NCI-H2029 (cell line): ENCODE data around the gene LRRC4C.

Source experiments
- DNase-seq: peaks from one replicate; lab custom pipeline; 2025; lab: John Stamatoyannopoulos, UW

The LRRC4C gene

DNA sequence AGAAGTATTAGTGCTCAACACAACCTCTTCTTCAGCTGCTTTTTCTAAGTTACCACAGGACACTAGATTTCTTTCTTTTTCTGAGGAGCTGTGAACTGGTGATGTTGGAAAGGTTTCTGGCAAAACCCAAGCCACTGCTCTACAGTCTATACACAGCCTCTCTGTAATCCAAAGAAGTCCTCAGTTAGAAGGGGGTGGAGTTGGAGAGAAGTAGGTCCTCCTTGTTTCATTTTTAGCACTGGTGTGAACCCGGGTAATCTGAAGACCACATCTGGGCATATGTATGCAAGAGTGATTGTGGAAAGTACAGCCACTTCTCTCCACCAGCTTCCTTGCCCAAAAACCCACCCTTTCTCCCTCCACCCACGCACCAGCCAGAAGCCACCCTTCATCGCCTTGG is 1168.1 kb downstream of the LRRC4C start:
- DNase-seq = no peak

DNA sequence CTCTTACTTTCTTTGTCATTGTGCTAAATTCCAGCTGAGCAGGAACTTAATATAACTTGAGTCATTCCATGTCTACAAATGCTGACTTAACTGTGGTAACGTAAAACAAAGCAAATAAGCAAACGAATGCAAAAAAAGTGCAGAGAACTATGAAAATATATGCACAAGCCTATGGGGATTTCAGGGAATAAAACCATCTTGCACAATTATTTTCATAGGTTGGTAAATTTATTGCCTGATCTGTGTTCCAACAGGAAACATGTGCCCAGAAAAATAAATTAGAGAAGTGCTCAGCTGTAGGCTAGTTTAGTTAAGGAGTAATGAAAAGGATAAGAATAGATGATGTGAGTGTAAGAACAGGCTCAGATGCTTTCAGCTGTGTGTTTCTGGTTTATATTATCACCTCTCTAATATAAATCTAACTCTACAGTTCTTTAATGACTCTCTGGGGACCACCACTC is 1169.3 kb downstream of the LRRC4C start:
- no peak for DNase-seq

DNA sequence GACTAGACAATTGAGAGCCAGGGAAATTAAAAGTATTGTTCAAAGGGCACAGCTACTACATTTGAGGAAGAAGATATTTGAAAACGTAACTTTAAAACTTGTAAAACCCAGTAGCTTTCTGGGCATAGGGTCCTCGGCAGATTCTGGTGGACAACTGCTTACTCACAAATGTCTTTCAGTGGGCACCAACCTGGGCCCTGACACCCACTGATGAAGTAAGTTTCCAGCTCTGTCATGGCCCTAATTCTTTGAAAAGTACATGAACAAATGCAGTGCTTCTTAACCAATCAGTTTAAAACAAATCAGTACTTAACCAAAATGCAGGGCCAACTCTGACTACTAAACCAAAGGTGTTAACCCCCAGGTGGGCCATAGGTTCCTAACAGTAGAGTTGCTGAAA is 1170.1 kb downstream of the LRRC4C start:
- DNase-seq = no peak

DNA sequence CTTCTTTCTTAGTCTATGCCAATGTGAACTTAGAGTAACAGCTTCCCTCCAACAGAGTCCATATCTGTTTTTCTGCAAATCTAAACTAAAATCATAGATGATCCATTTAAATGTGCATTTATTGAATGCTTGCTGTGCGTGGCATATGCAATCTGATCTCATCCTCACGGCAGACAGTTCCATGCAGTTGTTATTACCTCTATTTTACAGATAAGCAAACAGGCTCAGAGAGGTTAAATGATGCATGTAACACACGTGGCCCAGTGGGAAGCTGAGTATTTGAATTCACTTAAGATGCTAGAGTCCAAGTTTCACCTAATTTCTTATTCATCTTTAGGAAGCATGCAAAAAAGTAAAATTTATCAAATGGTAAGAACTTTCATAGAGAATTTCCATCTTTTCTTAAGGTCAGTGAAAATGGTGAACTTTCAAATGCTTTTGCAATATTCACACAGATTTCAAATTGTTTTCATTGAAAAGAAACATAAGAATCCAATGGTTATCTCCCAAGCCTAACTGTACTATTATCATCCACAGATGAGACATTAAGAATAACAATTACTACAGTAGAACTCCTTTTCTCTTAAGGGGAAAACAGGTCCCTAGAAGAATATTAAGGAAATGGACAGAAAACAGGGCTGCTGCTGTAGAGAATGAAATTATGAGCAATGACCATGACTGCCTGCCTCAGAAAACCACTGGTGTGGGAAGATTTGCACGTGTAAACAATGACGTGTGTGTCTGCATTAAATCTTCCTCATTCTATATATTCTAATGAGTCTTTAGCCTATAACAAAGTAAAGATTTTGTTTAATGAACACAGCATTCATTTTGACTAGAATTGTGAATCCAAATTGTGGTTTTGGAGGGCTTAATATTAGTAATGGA is 1171.3 kb downstream of the LRRC4C start:
- DNase-seq = no peak

DNA sequence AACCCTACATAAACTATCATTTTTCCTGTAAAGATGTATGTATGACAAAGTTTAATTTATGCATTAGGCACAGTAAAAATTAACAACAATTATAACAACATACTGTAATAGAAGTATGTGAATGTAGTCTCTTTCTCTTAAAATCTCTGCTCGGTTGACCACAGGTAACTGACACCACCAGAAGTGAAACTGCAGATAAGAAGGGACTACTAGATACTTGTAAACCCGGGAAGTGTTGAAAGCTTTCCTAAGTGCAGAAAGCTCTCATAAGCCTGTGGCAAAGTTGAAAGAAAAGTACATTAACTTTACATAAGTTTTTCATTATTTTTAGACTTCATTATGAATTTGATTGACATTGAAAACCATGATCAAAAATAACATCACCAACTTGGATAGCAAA is 1173.3 kb downstream of the LRRC4C start:
- DNase-seq = no peak

DNA sequence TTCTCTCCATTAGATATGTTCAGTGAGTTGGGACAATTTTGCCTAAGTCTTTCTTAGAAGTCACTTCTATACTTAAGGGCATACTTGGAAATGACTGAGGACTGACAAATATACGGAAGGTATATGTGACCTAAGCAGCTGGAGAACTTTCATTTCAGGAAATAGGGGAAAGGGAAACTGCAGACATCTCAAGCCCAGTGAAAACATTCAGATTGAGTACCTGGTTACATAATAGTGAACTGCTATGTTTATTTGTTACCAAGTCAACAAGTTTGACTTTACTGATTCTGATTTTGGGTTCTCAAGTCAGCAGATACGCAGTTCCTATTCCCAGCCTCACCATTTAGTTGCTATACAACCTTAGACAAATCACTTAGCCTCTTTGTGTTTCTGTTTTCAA is 1173.9 kb downstream of the LRRC4C start:
- no peak for DNase-seq

DNA sequence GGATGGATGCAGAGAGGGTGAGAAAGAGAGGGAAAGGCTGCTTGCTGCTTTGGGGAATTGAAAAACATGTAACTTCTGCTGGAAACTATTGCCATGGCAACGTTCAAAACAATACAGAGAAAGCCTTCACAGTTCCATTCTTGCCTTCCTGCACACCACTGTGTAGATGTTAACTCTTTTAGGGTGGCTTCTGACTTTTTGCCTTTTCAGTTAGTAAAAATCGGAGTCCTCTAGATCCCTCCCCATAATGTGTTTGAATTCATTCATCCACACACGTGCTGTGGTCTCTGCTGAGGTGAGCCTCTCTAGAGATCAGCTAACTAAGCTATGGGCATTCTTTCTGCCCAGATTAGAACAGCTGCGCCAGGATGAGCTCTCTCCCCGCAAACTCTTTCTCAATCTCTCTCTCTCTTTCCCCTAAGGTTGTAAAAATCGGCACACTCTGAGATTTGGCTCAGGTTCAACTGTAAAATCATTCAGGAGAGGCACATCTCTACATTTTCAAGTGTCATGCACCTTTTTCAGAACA is 1178.3 kb downstream of the LRRC4C start:
- DNase-seq = no peak

DNA sequence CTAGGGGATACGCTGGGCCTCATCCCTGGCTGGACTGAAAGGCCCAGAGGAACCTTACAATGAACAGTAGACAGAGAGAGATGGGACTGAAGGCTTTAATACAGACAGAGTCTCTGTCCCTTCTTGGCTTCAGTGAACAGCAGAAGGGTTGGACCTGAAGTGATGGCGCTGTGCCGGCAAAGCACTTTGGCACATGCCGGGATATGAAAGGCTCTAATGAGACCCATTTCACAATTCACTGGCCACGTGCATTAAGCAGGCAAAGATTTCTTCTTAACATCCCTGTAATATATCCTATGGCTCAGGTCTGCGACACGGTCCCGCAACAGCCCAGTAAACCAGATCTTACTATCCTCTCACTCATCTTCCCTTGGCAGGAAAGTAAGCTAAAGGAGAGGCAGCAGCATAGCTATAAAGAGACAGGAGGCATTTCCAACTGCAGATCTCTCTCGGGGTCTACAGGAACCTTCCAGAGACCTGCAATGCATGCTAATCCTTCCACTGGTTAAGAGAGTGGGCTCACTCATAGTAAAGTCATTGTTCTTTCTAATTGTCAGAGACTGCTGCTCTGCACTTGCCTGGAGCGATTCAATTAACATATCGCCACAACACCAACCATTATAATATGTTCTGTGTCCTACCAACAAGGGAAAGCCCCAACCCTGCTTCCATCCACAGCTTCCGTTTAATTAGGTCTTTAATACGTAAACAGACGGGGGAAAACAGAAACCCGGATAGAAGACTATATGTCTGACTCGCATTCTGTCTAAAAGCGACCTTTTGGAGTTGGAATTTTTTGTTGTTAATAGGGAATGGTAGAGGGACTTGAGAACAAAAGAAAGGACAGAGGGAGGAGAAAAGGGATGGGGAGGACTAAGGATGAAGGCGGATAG is 1179.0 kb downstream of the LRRC4C start:
- DNase-seq = no peak

DNA sequence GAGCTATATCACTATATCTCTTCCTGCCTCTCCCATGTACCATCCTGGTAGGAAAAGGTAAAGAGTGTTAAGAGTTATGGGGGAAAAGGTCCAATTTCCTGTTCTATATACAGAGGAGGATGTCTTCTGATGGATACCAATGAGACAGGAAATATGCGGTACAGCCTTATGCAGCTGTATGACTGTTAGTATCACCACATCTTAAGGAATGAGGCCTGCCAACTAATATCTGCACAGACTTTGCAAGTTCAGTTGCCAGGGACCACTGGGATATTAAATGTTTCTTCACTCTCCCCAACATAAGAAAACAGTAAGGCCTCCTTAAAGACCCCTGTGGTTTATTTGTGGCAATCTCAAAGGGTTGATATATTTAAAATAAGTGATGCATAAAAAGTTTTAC is 1182.5 kb downstream of the LRRC4C start:
- DNase-seq = no peak

DNA sequence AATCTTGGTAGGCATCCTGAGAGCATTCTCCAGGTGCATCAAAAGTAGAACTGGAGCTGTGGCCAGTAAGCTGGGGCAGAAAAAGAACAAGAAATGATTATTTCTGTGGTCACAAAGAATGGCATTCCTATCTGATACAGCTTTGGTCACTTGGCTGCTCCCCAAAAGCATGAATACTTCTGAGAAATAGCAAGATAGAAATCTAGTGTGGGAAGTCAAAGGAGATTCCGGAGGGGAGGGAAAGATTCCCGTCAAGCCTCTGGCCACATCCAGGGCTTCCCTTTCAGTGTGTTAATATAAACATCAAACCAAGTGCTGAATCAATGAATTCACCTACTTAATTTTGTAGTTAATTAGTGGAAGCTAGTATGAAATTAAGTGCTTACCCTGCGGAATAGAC is 1185.4 kb downstream of the LRRC4C start:
- DNase-seq = no peak

DNA sequence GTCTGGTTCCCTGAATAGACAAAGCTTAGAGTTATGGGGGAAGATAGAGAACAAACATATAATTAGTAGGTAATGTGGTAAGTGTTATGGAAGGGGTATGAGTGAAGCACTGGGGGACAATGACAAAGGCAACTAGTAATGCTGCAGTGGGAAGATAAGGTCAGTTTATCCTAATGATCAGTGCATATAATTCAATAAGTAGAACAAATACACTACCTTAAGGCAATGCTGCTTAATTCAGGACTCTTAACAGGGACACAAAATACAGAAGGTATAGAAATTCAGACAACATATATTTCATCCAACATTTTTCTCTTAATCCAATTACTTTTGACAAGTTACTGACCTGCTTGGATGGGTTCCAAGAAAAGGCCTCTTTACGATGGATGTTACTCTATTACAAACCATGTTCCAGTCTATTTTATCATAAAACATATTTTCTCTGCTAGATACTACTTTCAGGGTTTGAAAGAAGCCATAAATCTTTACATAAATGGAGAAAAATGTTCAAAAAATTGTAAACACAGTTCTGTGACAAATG is 1186.2 kb downstream of the LRRC4C start:
- no peak for DNase-seq

DNA sequence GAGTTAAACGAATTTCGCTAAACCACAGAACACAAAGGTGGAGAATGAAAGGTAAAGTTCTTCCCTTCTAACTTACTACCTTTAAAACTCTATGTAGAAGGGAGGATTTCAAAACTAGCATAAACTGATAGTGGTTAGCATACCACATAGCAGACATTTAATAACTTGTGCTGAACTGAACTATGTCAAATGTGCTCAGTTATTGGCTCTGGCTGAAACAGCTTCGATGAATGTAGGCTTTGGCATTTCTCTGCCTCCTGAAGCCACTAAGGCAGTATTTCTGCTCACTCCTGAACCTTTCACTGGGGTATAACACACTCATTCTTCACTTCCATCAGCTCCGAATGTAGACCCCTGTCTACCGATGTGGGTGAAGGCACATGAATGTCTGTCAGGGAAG is 1188.1 kb downstream of the LRRC4C start:
- DNase-seq = no peak

DNA sequence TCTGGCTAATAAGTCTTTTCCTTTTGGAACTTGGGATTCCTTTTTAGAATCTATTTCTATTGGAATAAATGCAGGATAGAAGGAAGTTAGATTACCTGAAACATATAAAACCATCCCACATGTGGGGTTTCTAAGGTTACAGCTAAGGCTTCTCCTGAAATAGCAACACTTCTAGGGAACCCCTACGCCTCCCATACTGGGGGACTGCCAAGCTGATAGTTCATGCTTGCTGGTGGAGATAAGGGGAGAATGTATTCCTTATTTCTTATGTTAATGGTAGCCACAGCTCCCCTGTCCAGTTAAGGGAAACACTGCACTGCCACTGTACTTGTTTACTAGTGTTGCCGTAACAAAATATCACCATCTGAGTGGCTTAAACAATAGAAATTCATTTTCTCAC is 1189.6 kb downstream of the LRRC4C start:
- DNase-seq = no peak

DNA sequence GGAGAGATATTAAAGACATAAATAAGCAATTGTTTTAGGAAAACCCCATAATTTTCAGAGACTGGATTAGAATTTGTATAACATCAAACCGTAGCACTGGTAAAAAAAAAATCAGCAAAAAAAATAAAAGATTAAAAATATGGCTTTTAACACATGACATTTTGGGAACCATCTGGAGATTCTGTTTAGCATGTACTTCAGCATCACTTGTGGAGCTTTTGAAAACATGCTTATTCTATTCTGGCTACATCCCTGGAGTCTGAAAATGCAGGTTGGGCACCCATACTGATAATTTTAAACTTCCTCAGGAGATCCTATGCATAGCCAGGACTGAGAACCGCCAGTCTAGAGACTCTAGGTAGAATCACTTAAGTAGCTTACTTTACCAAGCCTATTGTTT is 1190.9 kb downstream of the LRRC4C start:
- DNase-seq = no peak

DNA sequence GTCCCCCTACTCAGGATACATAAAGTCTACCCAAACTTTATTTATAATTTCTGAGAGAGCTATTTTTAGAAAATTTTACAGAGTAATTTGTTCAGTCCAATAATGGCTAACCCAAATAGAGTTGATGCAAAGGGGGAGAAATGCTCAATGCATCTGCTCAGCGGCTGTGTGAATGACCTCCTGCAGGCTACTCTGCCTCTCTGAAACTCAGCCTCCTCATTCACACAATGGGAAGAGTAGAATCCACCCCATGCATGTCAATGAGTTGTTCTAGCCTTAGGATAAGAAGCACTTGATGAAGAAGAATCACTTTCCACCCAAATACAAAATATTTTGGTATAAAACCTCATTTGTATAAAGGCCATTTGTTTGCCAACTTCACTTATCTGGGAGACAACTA is 1204.0 kb downstream of the LRRC4C start:
- DNase-seq = no peak

DNA sequence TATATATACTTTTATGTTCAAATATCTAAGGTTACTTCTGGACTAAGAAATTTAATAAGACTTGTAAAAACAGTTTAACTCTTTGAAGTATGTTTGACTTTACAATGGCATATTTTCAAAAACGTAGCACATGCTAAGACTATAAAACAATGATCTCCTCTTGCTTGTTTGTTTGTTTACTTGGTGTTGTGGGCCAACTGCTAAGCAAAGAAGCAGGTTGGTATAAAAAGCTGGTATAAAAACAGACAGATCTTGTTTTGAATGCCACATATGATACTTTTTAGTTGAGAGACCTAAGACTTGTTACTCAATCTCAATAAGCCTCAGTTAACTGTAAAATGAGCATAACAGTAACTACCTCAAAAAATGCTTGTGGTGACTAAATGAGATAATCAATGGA is 1206.3 kb downstream of the LRRC4C start:
- DNase-seq = no peak

DNA sequence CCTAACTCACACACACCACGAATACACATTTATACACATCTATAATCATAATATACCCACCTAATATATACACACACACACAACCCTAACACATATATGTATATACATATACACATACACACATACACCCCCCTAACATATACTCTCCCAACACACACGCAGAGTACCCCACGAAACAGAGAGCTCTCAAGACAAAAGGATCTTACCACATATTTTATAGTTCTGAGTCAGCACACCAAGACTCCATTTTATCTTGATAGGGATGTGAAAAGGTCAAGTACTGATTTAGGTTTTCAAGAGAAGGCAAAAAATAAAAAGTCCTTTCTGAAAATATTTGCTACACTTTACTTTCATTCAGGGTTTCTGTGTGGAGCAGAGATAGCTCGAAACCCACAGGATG is 1207.2 kb downstream of the LRRC4C start:
- DNase-seq = no peak

DNA sequence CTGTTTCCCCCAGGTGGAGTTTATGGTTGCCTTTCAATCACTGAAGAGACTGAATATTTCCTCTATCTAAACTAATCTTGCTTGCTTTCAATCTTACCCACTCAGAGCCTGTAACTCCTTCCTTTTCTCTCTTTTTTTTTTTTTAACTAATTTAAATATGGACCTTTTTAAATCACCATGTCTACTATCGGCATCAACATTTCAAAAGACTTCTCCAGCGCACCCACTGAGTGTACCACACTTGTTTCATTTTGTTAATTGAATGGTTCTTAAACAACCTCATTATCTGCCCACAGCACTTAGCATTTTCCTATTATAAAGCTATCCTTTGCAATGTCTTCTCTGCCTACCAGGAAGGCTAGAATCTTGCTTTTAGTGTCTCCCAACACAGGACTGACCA is 1212.5 kb downstream of the LRRC4C start:
- DNase-seq = no peak

DNA sequence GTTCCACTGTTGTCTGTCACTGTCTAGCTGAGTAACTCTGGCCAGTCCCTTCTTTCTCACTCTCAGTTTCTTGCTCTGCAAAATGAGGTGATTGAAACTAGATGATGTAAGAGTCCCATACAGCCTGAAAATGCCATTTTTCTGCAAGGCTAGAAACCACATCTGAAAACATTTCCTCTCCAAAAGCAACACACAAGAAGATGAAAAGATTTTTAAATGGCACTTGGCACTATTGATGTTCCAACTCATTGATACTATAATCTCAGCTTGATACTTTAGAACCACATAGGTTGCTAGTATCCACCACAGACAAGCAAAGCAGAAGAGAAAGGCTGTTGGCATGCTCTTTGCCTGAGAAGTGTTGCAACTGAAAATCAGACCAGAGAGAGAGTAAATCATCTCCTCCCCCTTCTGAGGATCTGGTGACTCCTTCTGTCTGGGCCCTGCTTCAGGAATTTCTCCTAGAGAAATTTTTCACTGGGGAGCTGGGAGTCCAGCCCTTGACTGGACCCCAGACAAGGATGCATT is 1217.9 kb downstream of the LRRC4C start:
- DNase-seq = no peak

DNA sequence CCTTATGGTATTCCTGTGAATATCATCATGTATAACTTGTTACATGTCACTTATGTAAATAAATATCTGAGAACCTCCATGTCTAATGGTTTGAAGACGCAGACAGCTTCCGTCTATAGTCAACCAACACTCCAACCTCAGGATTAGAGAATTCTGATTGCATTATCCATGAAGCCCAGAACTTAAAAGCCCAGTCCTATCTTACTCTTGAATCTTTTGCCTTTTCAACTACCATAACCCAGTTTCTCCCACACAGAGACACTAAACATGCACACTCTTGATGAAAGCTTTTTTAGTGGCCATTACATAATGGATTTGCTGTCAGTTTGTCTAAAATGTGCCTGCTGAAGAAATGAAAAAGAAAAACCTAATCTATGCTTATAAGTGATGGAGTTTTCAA is 1219.2 kb downstream of the LRRC4C start:
- no peak for DNase-seq

DNA sequence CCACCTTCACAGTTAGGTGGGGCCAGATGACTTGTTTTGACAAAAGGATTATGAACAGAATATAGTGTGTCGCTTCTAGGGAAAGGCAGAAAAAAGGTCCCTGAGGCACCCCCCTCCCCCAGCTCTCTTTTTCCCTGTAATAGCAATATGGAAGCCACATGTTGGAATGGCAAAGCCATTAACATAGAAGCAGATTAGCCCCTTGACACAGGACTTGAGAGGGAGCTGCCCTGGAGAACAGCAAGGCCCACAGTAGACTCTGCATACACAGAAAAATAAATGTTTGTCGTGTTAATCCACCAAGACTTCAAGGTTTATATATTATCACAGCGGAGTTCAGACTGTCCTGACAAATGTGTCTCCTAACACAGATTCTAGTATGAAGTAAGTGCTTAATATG is 1222.9 kb downstream of the LRRC4C start:
- DNase-seq = no peak

DNA sequence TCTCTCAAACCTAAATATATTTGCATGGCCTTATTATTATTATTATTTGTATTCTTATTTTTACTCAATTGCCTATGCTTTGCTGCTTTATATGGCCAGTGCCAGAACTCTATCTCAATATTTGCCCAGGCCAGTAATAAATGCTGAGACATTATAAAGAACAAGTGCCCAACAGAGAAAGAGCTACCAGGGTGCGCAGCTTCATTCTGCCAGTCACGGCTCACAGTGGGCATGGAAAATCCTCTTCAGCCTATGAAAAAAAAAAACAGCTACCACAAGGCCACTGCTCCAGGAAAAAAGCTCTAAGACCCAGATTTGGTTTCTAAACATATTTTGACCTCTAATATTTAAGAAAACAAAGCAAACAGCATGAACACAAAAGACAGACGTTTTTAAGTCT is 1223.6 kb downstream of the LRRC4C start:
- DNase-seq = no peak
